ENCODE data around the gene ADAMTS16.

- TF ChIP-seq CTCF (IDR thresholded peaks at IDR 0.05; ENCODE audit: low read length) (no peak), EZH2 (IDR thresholded peaks at IDR 0.05; ENCODE audit: borderline replicate concordance, low read length) (no peak)
These were observed 79.4 kb downstream of the ADAMTS16 start for GRCh38 chr5:5219541-5219940.
